Chondrocyte (in vitro differentiated cells): Measurements from ENCODE around the gene LRRN3. TPM values are rescaled to one million over a fixed set of nuclear protein-coding genes. Genes with fewer than 3 reads are reported as not detected.

Experiments
- DNase-seq: peaks from one replicate; pipeline ENCODE4 v3.0.0; 2021; ENCODE audit warnings: mixed read lengths, low spot score
- H3K27ac Mint-ChIP-seq: one replicate; pipeline ENCODE4 v1.8.0; 2021; ENCODE audit warnings: mild to moderate bottlenecking, moderate library complexity, mixed read lengths; ENCODE audit not compliant: unreplicated experiment
- H3K27me3 Mint-ChIP-seq: 2 replicates; pipeline ENCODE4 v1.8.0; 2021; ENCODE audit warnings: low read depth, mixed read lengths
- H3K36me3 Mint-ChIP-seq: 2 replicates; pipeline ENCODE4 v1.8.0; 2021; ENCODE audit warnings: low read depth, mixed read lengths
- H3K4me1 Mint-ChIP-seq: 2 replicates; pipeline ENCODE4 v1.8.0; 2021; ENCODE audit warnings: low read depth, mild to moderate bottlenecking, mixed read lengths
- H3K4me3 Mint-ChIP-seq: one replicate; pipeline ENCODE4 v1.8.0; 2021; ENCODE audit warnings: mild to moderate bottlenecking, moderate library complexity, mixed read lengths; ENCODE audit not compliant: unreplicated experiment
- H3K9me3 Mint-ChIP-seq: 2 replicates; pipeline ENCODE4 v1.8.0; 2021; ENCODE audit warnings: low read depth, mixed read lengths
- total RNA-seq: library from RNA; stranded (reverse); gene quantifications from 3 replicates; pipeline ENCODE4 v1.2.1, GENCODE V29; 2021
- TF ChIP-seq, protein P1 (sequence below): fragments of 200-600 bp; sonication (generic); IDR thresholded peaks from 2 replicates; pipeline ENCODE4 v1.5.0; 2021; ENCODE audit warnings: antibody characterized with exemption, mild to moderate bottlenecking, moderate library complexity

Gene LRRN3
- total RNA-seq, 1 donor from 2014 or later: 0.65 TPM

DNA sequence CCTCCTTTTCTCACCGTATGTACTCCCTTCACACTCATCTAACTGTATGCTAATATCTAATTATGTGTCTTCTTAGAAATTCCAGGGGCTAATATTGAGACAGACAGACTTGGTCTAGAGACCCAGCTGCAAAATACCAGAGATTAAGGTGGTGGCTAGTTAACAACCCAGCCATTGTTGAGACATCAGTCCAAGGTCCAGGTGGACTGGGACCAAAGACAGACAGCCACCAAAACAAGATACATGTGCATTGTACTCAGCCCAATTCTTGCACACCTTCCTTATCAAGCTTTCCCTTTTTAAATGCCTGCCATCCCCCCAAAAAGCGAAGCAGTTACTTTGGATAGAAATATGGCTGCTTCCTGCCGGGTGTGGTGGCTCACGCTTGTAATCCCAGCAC lies 43.3 kb upstream of the LRRN3 start:
- DNase-seq: no peak
- no peaks in the 10 kb centered on the region for H3K27me3 Mint-ChIP-seq
- no peak overlapping the region for H3K4me3 Mint-ChIP-seq
- no peaks in the 10 kb centered on the region for H3K9me3 Mint-ChIP-seq
- TF ChIP-seq, protein P1, sequence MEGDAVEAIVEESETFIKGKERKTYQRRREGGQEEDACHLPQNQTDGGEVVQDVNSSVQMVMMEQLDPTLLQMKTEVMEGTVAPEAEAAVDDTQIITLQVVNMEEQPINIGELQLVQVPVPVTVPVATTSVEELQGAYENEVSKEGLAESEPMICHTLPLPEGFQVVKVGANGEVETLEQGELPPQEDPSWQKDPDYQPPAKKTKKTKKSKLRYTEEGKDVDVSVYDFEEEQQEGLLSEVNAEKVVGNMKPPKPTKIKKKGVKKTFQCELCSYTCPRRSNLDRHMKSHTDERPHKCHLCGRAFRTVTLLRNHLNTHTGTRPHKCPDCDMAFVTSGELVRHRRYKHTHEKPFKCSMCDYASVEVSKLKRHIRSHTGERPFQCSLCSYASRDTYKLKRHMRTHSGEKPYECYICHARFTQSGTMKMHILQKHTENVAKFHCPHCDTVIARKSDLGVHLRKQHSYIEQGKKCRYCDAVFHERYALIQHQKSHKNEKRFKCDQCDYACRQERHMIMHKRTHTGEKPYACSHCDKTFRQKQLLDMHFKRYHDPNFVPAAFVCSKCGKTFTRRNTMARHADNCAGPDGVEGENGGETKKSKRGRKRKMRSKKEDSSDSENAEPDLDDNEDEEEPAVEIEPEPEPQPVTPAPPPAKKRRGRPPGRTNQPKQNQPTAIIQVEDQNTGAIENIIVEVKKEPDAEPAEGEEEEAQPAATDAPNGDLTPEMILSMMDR: no peak
- no peaks in the 10 kb centered on the region for H3K4me1 Mint-ChIP-seq
- H3K36me3 Mint-ChIP-seq: no peaks in the 10 kb centered on the region
- H3K27ac Mint-ChIP-seq: no peak overlapping the region

DNA sequence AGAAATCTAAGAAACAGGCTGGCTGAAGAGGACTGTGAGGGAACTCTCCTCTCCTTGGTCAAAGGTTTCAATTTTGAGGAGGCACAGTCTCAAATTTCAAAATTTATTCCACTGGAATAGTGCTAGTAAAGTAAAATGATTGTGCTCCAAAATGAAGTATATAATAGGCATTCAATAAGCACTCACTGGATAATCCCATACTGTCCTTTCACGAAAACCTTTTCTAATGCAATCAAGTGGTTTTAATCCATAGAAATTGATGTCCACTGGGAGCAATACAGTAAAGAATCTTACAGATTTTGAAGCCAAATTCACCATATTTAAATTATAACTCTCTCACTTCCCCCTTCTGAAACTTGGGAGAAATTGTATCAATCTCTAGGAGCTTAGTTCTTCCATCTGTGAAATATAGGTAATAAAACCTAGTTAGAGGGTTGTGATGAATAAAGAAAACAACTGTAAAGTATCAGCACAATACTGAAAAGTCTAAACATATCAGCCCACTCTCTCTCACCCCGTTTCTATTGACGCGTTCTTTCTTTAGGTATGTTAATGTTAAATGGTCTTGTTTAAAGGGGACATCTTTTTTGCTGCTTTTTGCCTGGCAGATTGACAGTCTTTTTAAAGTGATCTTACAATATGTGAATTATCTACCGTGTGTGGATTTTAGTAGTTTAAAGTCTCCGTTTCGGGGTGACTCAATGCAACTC lies 40.8 kb upstream of the LRRN3 start:
- no peak for DNase-seq
- H3K27me3 Mint-ChIP-seq: no peaks in the 10 kb centered on the region
- H3K36me3 Mint-ChIP-seq: no peaks in the 10 kb centered on the region
- no peaks in the 10 kb centered on the region for H3K9me3 Mint-ChIP-seq
- TF ChIP-seq, protein P1: no peak
- no peaks in the 10 kb centered on the region for H3K4me1 Mint-ChIP-seq
- H3K4me3 Mint-ChIP-seq: no peak overlapping the region
- H3K27ac Mint-ChIP-seq: no peak overlapping the region

DNA sequence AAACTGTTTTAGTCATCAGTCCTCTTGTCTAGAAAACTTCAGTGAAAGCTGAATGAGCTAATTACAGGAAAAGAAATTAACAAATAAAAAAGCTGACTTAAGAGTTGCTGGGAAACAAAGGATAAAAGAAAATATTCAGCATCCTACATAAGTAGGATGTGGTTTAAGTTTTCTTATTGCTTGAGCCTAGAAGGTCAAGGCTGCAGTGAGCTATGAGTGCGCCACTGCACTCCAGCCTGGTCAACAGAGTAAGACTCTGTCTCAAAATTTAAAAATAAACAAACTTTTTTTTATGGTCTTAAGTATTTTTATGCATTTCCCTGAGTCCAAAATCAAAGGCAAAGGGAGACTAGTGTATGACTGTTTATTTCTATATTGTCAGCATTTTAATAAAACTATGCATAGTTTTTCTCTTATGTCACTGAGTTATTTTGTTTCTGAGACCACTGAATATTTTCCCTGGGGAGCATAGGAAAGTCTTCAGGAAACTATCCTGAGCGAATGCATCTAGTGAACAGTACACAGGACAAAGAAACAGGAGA lies 40.0 kb upstream of the LRRN3 start:
- Mint-ChIP-seq H3K36me3 (no peaks in the 10 kb centered on the region), H3K4me1 (no peaks in the 10 kb centered on the region), H3K4me3 (no peak overlapping the region), H3K9me3 (no peaks in the 10 kb centered on the region), H3K27ac (no peak overlapping the region), H3K27me3 (no peaks in the 10 kb centered on the region)
- DNase-seq: no peak
- TF ChIP-seq, protein P1: no peak

DNA sequence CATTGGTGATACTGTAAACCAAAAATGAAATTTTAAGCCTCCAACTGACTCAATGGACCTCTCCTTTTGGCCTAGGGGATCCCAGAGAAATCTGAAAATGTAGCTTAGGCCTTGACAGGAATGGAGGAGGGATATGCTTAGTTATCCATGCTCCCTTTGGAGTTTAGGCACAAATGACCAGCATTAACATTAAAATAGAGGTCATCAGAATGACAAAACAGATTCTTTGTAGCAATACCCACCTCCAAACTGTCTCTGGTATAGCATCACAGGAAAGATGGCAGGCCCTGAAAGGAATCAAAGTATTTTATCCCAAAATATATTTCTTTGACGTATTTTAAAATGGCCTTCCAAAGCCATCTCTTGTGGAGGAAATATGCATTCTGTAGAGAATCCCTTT lies 39.1 kb upstream of the LRRN3 start:
- DNase-seq: no peak
- Mint-ChIP-seq H3K4me3 (no peak overlapping the region), H3K27me3 (no peaks in the 10 kb centered on the region), H3K36me3 (no peaks in the 10 kb centered on the region), H3K4me1 (no peaks in the 10 kb centered on the region), H3K27ac (no peak overlapping the region), H3K9me3 (no peaks in the 10 kb centered on the region)
- TF ChIP-seq, protein P1: no peak

DNA sequence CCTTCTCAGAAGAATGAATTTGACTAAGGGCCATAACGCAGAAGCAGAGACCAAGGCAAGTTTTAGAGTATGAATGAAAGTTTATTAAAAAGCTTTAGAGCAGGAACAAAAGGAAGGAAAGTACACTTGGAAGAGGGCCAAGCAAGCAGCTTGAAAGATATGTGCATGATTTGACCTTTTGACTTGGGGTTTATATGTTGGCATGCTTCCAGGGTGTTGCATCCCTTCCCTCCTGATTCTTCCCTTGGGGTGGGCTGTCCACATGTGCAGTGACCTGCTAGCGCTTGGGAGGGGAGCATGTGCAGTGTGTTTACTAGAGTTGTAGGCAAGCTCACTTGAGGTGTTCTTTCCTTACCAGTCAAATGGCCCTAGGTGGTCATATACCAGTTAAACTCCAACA lies 37.9 kb upstream of the LRRN3 start:
- Mint-ChIP-seq H3K36me3 (no peaks in the 10 kb centered on the region), H3K4me1 (no peaks in the 10 kb centered on the region), H3K9me3 (no peaks in the 10 kb centered on the region), H3K27ac (no peak overlapping the region), H3K27me3 (no peaks in the 10 kb centered on the region), H3K4me3 (no peak overlapping the region)
- DNase-seq: no peak
- TF ChIP-seq, protein P1: no peak
